ENCODE results near the gene RTP3.

The RTP3 gene

DNA sequence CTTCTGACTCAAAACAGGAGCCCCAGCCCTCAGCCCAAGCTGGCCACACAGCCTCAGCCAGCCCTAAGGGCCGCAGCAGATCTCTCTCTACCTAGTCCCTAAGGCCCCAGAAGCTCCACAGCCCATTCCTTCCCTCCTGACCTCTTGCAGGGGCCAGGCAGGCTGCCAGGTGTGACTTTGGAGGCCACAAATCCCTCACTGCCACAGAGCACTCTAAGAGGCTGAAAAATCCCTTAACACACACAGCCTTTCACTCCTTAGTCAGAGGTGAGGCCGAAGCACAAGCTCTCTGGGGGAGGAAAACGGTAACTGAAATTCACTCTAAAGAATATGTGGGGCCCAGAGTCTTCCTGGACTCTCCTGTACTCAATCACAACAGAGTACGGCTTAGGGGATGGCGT, 45.0 kb downstream of the RTP3 start:
- Histone ChIP-seq H3K36me3 (ENCODE audit: control insufficient read depth in 1 of 2, insufficient read depth in 2 of 2, low read length in 2 of 2) (no peaks in the 10 kb centered on the region), H3K4ac (ENCODE audit: low read depth, low read length) (no peak overlapping the region), H3K23ac (ENCODE audit: low read length) (no peak overlapping the region), H3K18ac (ENCODE audit: low read length) (peak overlapping the region; percentile 39), H2BK120ac (ENCODE audit: insufficient read depth, low read length, poor library complexity) (peak overlapping the region; percentile 24), H3K27ac (ENCODE audit: low read depth, low read length) (peak overlapping the region; percentile 3), H3K4me1 (ENCODE audit: control insufficient read depth in 1 of 2, insufficient read depth in 2 of 2, low read length in 2 of 2) (peaks cover 0 to 2% of the 10 kb centered on the region in 2 experiments), H3K9ac (ENCODE audit: low read length) (no peak overlapping the region), H4K12ac (ENCODE audit: low read depth, low read length) (no peak overlapping the region), H2AFZ (ENCODE audit: insufficient read depth, low read length, poor library complexity) (no peak overlapping the region), H2AK5ac (ENCODE audit: low read length) (peak overlapping the region; percentile 50), H3K79me1 (ENCODE audit: low read length) (peaks cover 3% of the 10 kb centered on the region), H3K27me3 (ENCODE audit: insufficient read depth, low read length) (no peaks in the 10 kb centered on the region), H2BK12ac (ENCODE audit: low read length) (peak overlapping the region; percentile 91), H3K14ac (ENCODE audit: low read length) (peak overlapping the region; percentile 51), H3K4me3 (ENCODE audit: low read depth, low read length) (no peak overlapping the region), H3K79me2 (ENCODE audit: control insufficient read depth, insufficient read depth, low read length, poor library complexity) (peaks cover 1% of the 10 kb centered on the region), H4K8ac (ENCODE audit: low read depth, low read length) (peak overlapping the region; percentile 42), H4K91ac (ENCODE audit: low read depth, low read length) (peak overlapping the region; percentile 48), H3K4me2 (ENCODE audit: low read length) (no peak overlapping the region), H2BK5ac (ENCODE audit: low read depth, low read length, poor library complexity) (no peak overlapping the region), H3K9me3 (ENCODE audit: insufficient read depth, low read depth, low read length) (no peaks in the 10 kb centered on the region)
- DNase-seq = no peak
- WGBS (ENCODE audit: extremely low coverage, insufficient coverage, insufficient read length) = no CpG with 5 or more reads among the region's 5 CpGs

GRCh38 chr3:46544771-46545503, 47.2 kb downstream of the RTP3 start:
- H3K79me1 ChIP-seq (ENCODE audit: low read length) = peaks cover 4% of the 10 kb centered on the region
- H4K91ac ChIP-seq (ENCODE audit: low read depth, low read length) = no peak overlapping the region
- no peak overlapping the region for H3K27ac ChIP-seq (ENCODE audit: low read depth, low read length)
- no peak overlapping the region for H3K9ac ChIP-seq (ENCODE audit: low read length)
- no peak overlapping the region for H2BK120ac ChIP-seq (ENCODE audit: insufficient read depth, low read length, poor library complexity)
- no CpG with 5 or more reads among the region's 17 CpGs for WGBS (ENCODE audit: extremely low coverage, insufficient coverage, insufficient read length)
- no peak overlapping the region for H4K8ac ChIP-seq (ENCODE audit: low read depth, low read length)
- no peak overlapping the region for H4K12ac ChIP-seq (ENCODE audit: low read depth, low read length)
- DNase-seq = no peak
- no peak overlapping the region for H3K23ac ChIP-seq (ENCODE audit: low read length)
- H3K27me3 ChIP-seq (ENCODE audit: insufficient read depth, low read length) = no peaks in the 10 kb centered on the region
- H3K36me3 ChIP-seq (ENCODE audit: control insufficient read depth in 1 of 2, insufficient read depth in 2 of 2, low read length in 2 of 2) = no peaks in the 10 kb centered on the region
- H3K4me3 ChIP-seq (ENCODE audit: low read depth, low read length) = no peak overlapping the region
- H2AFZ ChIP-seq (ENCODE audit: insufficient read depth, low read length, poor library complexity) = no peak overlapping the region
- no peak overlapping the region for H2AK5ac ChIP-seq (ENCODE audit: low read length)
- no peak overlapping the region for H3K4me2 ChIP-seq (ENCODE audit: low read length)
- H3K9me3 ChIP-seq (ENCODE audit: insufficient read depth, low read depth, low read length) = no peaks in the 10 kb centered on the region
- H3K18ac ChIP-seq (ENCODE audit: low read length) = no peak overlapping the region
- H2BK12ac ChIP-seq (ENCODE audit: low read length) = no peak overlapping the region
- no peak overlapping the region for H2BK5ac ChIP-seq (ENCODE audit: low read depth, low read length, poor library complexity)
- H3K14ac ChIP-seq (ENCODE audit: low read length) = no peak overlapping the region
- peaks cover 2 to 4% of the 10 kb centered on the region in 2 experiments for H3K4me1 ChIP-seq (ENCODE audit: control insufficient read depth in 1 of 2, insufficient read depth in 2 of 2, low read length in 2 of 2)
- no peak overlapping the region for H3K4ac ChIP-seq (ENCODE audit: low read depth, low read length)
- H3K79me2 ChIP-seq (ENCODE audit: control insufficient read depth, insufficient read depth, low read length, poor library complexity) = peaks cover 1% of the 10 kb centered on the region

DNA sequence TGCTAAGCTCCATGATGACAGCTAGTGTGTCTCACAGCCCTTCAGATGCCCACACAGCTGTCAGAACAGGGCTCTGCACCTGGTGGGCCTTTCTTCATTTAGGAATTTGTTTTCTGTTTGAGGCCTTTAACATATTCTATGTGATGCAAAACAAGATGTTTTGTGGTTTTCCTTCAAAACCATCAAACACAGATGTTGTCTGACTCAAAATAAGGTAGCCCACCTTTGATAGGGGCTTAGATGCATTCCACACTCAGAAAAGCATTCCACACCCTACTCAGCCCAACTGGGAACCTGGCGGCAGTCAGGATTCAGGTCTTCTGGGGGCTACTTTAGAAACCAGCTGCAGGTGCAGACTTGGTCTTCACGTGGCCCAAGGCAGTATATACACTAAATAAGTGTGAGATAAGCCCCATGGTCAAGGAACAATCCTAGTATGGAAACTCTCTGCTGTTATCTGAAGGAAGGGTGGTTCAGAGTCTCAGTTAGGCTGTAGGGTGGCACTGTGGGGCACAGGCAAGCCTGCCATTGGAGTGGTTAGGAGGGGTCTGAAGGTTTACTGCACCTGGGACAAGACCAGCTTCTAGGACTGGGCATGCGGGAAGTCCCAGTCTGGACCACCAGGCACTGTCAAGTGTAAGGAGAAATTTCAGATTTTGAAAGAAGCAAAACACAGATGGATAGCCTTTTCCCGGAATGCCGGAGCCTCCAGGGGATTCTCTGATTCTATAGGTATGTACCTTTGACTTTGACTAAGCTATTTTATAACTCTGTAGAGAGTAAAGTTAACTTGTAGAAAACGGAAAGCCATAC, 48.2 kb downstream of the RTP3 start:
- H3K9me3 ChIP-seq (ENCODE audit: insufficient read depth, low read depth, low read length) = no peaks in the 10 kb centered on the region
- peak in 1 of 2 donors; percentile 37 for DNase-seq
- no peak overlapping the region for H4K8ac ChIP-seq (ENCODE audit: low read depth, low read length)
- H3K27me3 ChIP-seq (ENCODE audit: insufficient read depth, low read length) = no peaks in the 10 kb centered on the region
- H2AFZ ChIP-seq (ENCODE audit: insufficient read depth, low read length, poor library complexity) = no peak overlapping the region
- H2AK5ac ChIP-seq (ENCODE audit: low read length) = no peak overlapping the region
- peaks cover 2 to 4% of the 10 kb centered on the region in 2 experiments for H3K4me1 ChIP-seq (ENCODE audit: control insufficient read depth in 1 of 2, insufficient read depth in 2 of 2, low read length in 2 of 2)
- no peak overlapping the region for H3K27ac ChIP-seq (ENCODE audit: low read depth, low read length)
- H3K79me1 ChIP-seq (ENCODE audit: low read length) = peaks cover 4% of the 10 kb centered on the region
- H3K14ac ChIP-seq (ENCODE audit: low read length) = no peak overlapping the region
- H4K12ac ChIP-seq (ENCODE audit: low read depth, low read length) = no peak overlapping the region
- H4K91ac ChIP-seq (ENCODE audit: low read depth, low read length) = no peak overlapping the region
- H3K4ac ChIP-seq (ENCODE audit: low read depth, low read length) = no peak overlapping the region
- H2BK120ac ChIP-seq (ENCODE audit: insufficient read depth, low read length, poor library complexity) = no peak overlapping the region
- H3K4me3 ChIP-seq (ENCODE audit: low read depth, low read length) = no peak overlapping the region
- no peak overlapping the region for H3K9ac ChIP-seq (ENCODE audit: low read length)
- H3K36me3 ChIP-seq (ENCODE audit: control insufficient read depth in 1 of 2, insufficient read depth in 2 of 2, low read length in 2 of 2) = no peaks in the 10 kb centered on the region
- no peak overlapping the region for H2BK5ac ChIP-seq (ENCODE audit: low read depth, low read length, poor library complexity)
- WGBS (ENCODE audit: extremely low coverage, insufficient coverage, insufficient read length) = no CpG with 5 or more reads among the region's 6 CpGs
- H3K23ac ChIP-seq (ENCODE audit: low read length) = no peak overlapping the region
- H3K4me2 ChIP-seq (ENCODE audit: low read length) = no peak overlapping the region
- no peak overlapping the region for H3K18ac ChIP-seq (ENCODE audit: low read length)
- peaks cover 1% of the 10 kb centered on the region for H3K79me2 ChIP-seq (ENCODE audit: control insufficient read depth, insufficient read depth, low read length, poor library complexity)
- H2BK12ac ChIP-seq (ENCODE audit: low read length) = no peak overlapping the region

- Histone ChIP-seq H2BK5ac (ENCODE audit: low read depth, low read length, poor library complexity) (no peak overlapping the region), H3K4me1 (ENCODE audit: control insufficient read depth in 1 of 2, insufficient read depth in 2 of 2, low read length in 2 of 2) (peaks cover 2 to 4% of the 10 kb centered on the region in 2 experiments), H4K8ac (ENCODE audit: low read depth, low read length) (no peak overlapping the region), H3K18ac (ENCODE audit: low read length) (no peak overlapping the region), H3K27ac (ENCODE audit: low read depth, low read length) (no peak overlapping the region), H3K4me3 (ENCODE audit: low read depth, low read length) (no peak overlapping the region), H2BK12ac (ENCODE audit: low read length) (no peak overlapping the region), H3K79me1 (ENCODE audit: low read length) (peaks cover 4% of the 10 kb centered on the region), H4K12ac (ENCODE audit: low read depth, low read length) (no peak overlapping the region), H3K9ac (ENCODE audit: low read length) (no peak overlapping the region), H3K4ac (ENCODE audit: low read depth, low read length) (no peak overlapping the region), H3K36me3 (ENCODE audit: control insufficient read depth in 1 of 2, insufficient read depth in 2 of 2, low read length in 2 of 2) (no peaks in the 10 kb centered on the region), H3K27me3 (ENCODE audit: insufficient read depth, low read length) (no peaks in the 10 kb centered on the region), H3K4me2 (ENCODE audit: low read length) (no peak overlapping the region), H3K14ac (ENCODE audit: low read length) (no peak overlapping the region), H3K79me2 (ENCODE audit: control insufficient read depth, insufficient read depth, low read length, poor library complexity) (peaks cover 1% of the 10 kb centered on the region), H3K9me3 (ENCODE audit: insufficient read depth, low read depth, low read length) (no peaks in the 10 kb centered on the region), H3K23ac (ENCODE audit: low read length) (no peak overlapping the region), H2AK5ac (ENCODE audit: low read length) (no peak overlapping the region), H2BK120ac (ENCODE audit: insufficient read depth, low read length, poor library complexity) (no peak overlapping the region), H4K91ac (ENCODE audit: low read depth, low read length) (no peak overlapping the region), H2AFZ (ENCODE audit: insufficient read depth, low read length, poor library complexity) (no peak overlapping the region)
- WGBS (ENCODE audit: extremely low coverage, insufficient coverage, insufficient read length) = no CpG with 5 or more reads among the region's 1 CpG
- DNase-seq = no peak
Measured at GRCh38 chr3:46546896-46547440, 49.2 kb downstream of the RTP3 start.
